IMR-90 (cell line): Measurements from ENCODE around the gene HEXD. TPM values are rescaled to one million over a fixed set of nuclear protein-coding genes. Genes with fewer than 3 reads are reported as not detected.

ENCODE experiments used
- ATAC-seq: fragments of 200-7000 bp; cut with Tn5 transposase; 2 replicates; pipeline ENCODE4 v1.9.1; 2020; ENCODE audit warnings: low read depth, mild to moderate bottlenecking, moderate library complexity
- BruUV-seq: library from RNA; stranded (reverse); fragments of 400-500 nt; replicated peaks from 2 replicates; lab custom pipeline; 2021; lab: Mats Ljungman, UMichigan
- CTCF ChIA-PET: fragments of 300-600 bp; formaldehyde crosslinking; extraction: SDS; loops from one replicate; lab custom pipeline; 2021; ENCODE audit warnings: antibody characterized with exemption; lab: Yijun Ruan, JAX
- POLR2A ChIA-PET: fragments of 300-600 bp; sonication (Branson Sonifier 250); formaldehyde crosslinking; loops from one replicate; lab custom pipeline; 2022; ENCODE audit warnings: antibody characterized with exemption; ENCODE audit not compliant: unreplicated experiment; lab: Charles Lee
- DNase-seq: peaks from one replicate; pipeline ENCODE4 v3.0.0; 2013
- H2AFZ ChIP-seq: replicated peaks from 2 replicates; pipeline ENCODE3; 2013; ENCODE audit warnings: low read length, mild to moderate bottlenecking; ENCODE audit not compliant: poor library complexity
- H2AK5ac ChIP-seq: 2 replicates; pipeline ENCODE4 v1.6.1; 2013; ENCODE audit warnings: low read depth, low read length, inconsistent platforms
- H2AK9ac ChIP-seq: replicated peaks from 2 replicates; pipeline ENCODE3; 2013; ENCODE audit warnings: mild to moderate bottlenecking, low read depth, low read length, moderate library complexity; ENCODE audit not compliant: poor library complexity
- H2BK120ac ChIP-seq: 2 replicates; pipeline ENCODE4 v1.6.1; 2013; ENCODE audit warnings: low read depth, low read length, inconsistent platforms
- H2BK15ac ChIP-seq: 3 replicates; pipeline ENCODE4 v1.6.1; 2013; ENCODE audit warnings: low read depth, low read length, inconsistent platforms
- H2BK20ac ChIP-seq: 2 replicates; pipeline ENCODE4 v1.6.1; 2013; ENCODE audit warnings: low read depth, mild to moderate bottlenecking, inconsistent platforms, low read length, moderate library complexity
- H2BK5ac ChIP-seq: 2 replicates; pipeline ENCODE4 v1.6.1; 2013; ENCODE audit warnings: mild to moderate bottlenecking, low read depth, low read length, inconsistent platforms; ENCODE audit not compliant: poor library complexity, severe bottlenecking
- H3K14ac ChIP-seq: replicated peaks from 2 replicates; pipeline ENCODE4 v1.6.1; 2013; ENCODE audit warnings: low read depth, low read length, inconsistent platforms
- H3K18ac ChIP-seq: 2 replicates; pipeline ENCODE4 v1.6.1; 2013; ENCODE audit warnings: low read depth, low read length, control low read depth
- H3K23ac ChIP-seq: 2 replicates; pipeline ENCODE4 v1.6.1; 2013; ENCODE audit warnings: low read depth, low read length, inconsistent platforms
- H3K27ac ChIP-seq: 2 replicates; pipeline ENCODE4 v1.5.1; 2013; ENCODE audit warnings: mild to moderate bottlenecking, control low read depth, low read length; ENCODE audit not compliant: insufficient read depth
- H3K27me3 ChIP-seq: 2 replicates; pipeline ENCODE4 v1.6.1; 2013; ENCODE audit warnings: low read length; ENCODE audit not compliant: control insufficient read depth, insufficient read depth
- H3K36me3 ChIP-seq: 2 replicates; pipeline ENCODE4 v1.6.1; 2013; ENCODE audit warnings: low read length, mixed read lengths; ENCODE audit not compliant: control insufficient read depth, insufficient read depth
- H3K4ac ChIP-seq: 2 replicates; pipeline ENCODE4 v1.6.1; 2013; ENCODE audit warnings: low read depth, low read length, inconsistent platforms
- H3K4me1 ChIP-seq: 2 replicates; pipeline ENCODE4 v1.6.1; 2013; ENCODE audit warnings: low read length, mixed read lengths; ENCODE audit not compliant: control insufficient read depth, insufficient read depth
- H3K4me2 ChIP-seq: 2 replicates; pipeline ENCODE4 v1.6.1; 2013; ENCODE audit warnings: low read depth, mild to moderate bottlenecking, control low read depth, low read length, moderate library complexity
- H3K4me3 ChIP-seq: 2 replicates; pipeline ENCODE4 v1.5.1; 2013; ENCODE audit warnings: low read depth, mild to moderate bottlenecking, control low read depth, low read length, moderate library complexity; ENCODE audit not compliant: insufficient read depth
- H3K56ac ChIP-seq: 2 replicates; pipeline ENCODE4 v1.6.1; 2013; ENCODE audit warnings: low read length, inconsistent platforms; ENCODE audit not compliant: insufficient read depth; ENCODE audit errors: extremely low read depth
- H3K79me1 ChIP-seq, 2 experiments: 2 replicates each; pipeline ENCODE4 v1.6.1; 2013; ENCODE audit warnings: low read length in 2 of 2, inconsistent platforms in 1 of 2, low read depth in 1 of 2
- H3K9ac ChIP-seq: 2 replicates; pipeline ENCODE4 v1.6.1; 2013; ENCODE audit warnings: low read depth, low read length, control low read depth
- H3K9me1 ChIP-seq: 2 replicates; pipeline ENCODE4 v1.6.1; 2013; ENCODE audit warnings: low read length, inconsistent platforms; ENCODE audit not compliant: insufficient read depth
- H3K9me3 ChIP-seq: 2 replicates; pipeline ENCODE4 v1.6.1; 2013; ENCODE audit warnings: low read length; ENCODE audit not compliant: control insufficient read depth, insufficient read depth
- H4K20me1 ChIP-seq: 2 replicates; pipeline ENCODE4 v1.6.1; 2013; ENCODE audit warnings: low read length, inconsistent platforms; ENCODE audit not compliant: insufficient read depth
- H4K5ac ChIP-seq: 2 replicates; pipeline ENCODE4 v1.6.1; 2013; ENCODE audit warnings: mild to moderate bottlenecking, low read depth, low read length, control low read depth
- H4K8ac ChIP-seq, 2 experiments: 2 replicates each; pipeline ENCODE4 v1.6.1; 2013; ENCODE audit warnings: low read depth in 2 of 2, low read length in 2 of 2, control low read depth in 1 of 2, inconsistent platforms in 1 of 2
- H4K91ac ChIP-seq: 2 replicates; pipeline ENCODE4 v1.6.1; 2013; ENCODE audit warnings: low read depth, low read length, inconsistent platforms; ENCODE audit not compliant: insufficient read depth
- MXI1 ChIP-seq: IDR thresholded peaks from 2 replicates; pipeline ENCODE4 v1.6.1; 2012; ENCODE audit warnings: low read depth, mild to moderate bottlenecking, low read length, moderate library complexity, borderline replicate concordance
- RAD21 ChIP-seq: IDR thresholded peaks from 2 replicates; pipeline ENCODE4 v1.6.1; 2012; ENCODE audit warnings: low read length, improper control_type of control experiment
- RFX5 ChIP-seq: IDR thresholded peaks from 2 replicates; pipeline ENCODE4 v1.8.0; 2012; ENCODE audit warnings: low read depth, mild to moderate bottlenecking, low read length, moderate library complexity
- WGBS, 2 experiments: methylation state at CpG; one replicate each; pipeline versions ENCODE4 v1.1.5 to v1.1.7; 2013; ENCODE audit warnings: missing lambda C conversion rate in 2 of 2; ENCODE audit not compliant: insufficient read length in 1 of 2; ENCODE audit errors: extremely low coverage in 2 of 2; 5-methylcytosine and 5-hydroxymethylcytosine counted together
- dilution Hi-C: fragments of 300-500 bp; cut with HindIII; formaldehyde crosslinking; loops from one replicate; pipeline ENCODE4 v1.14.3; 2018; ENCODE audit warnings: low sequenced_read_pairs; ENCODE audit not compliant: unreplicated experiment
- in situ Hi-C: fragments of 300-500 bp; cut with MboI; formaldehyde crosslinking; loops from 3 replicates; pipeline ENCODE4 v1.14.3; 2019; ENCODE audit warnings: low sequenced_read_pairs, inconsistent platforms, mixed read lengths
- intact Hi-C: fragments of 100-400 bp; cut with micrococcal nuclease; formaldehyde crosslinking; loops from 2 replicates; pipeline ENCODE4 v1.10.0; 2022
- polyA plus RNA-seq, 3 experiments: library from polyadenylated mRNA; depleted of rRNA; stranded (reverse); fragments of >200 nt; gene quantifications; 2 replicates each; pipeline ENCODE4 v1.2.3, GENCODE V29; 2012; ENCODE audit warnings: low replicate concordance in 1 of 3
- total RNA-seq: library from RNA; depleted of rRNA; stranded (reverse); fragments of >200 nt; gene quantifications from 2 replicates; pipeline ENCODE4 v1.2.3, GENCODE V29; 2012

HEXD gene
- total and polyA plus RNA-seq, 2 of the 4 experiments (the other 2 are of a cell fraction), result 3.8 to 9.5 TPM

- Histone ChIP-seq H2BK5ac (no peak overlapping the region), H3K4me1 (no peaks in the 10 kb centered on the region), H4K20me1 (no peaks in the 10 kb centered on the region; the same call in 1 of the 2 replicates), H3K4me2 (no peak overlapping the region), H3K4ac (no peak overlapping the region), H2AK9ac (no peak overlapping the region), H2BK20ac (no peak overlapping the region), H4K5ac (no peak overlapping the region), H4K91ac (no peak overlapping the region), H2BK120ac (no peak overlapping the region), H3K9ac (no peak overlapping the region), H3K9me3 (no peaks in the 10 kb centered on the region), H3K56ac (no peak overlapping the region), H3K9me1 (no peaks in the 10 kb centered on the region), H3K23ac (no peak overlapping the region), H4K8ac (no peak overlapping the region), H3K27ac (no peak overlapping the region), H2AK5ac (no peak overlapping the region), H3K14ac (no peak overlapping the region), H3K79me1 (no peaks in the 10 kb centered on the region), H3K36me3 (peaks cover 61% of the 10 kb centered on the region), H2AFZ (no peak overlapping the region), H2BK15ac (no peak overlapping the region), H3K4me3 (no peak overlapping the region), H3K18ac (no peak overlapping the region), H3K27me3 (no peaks in the 10 kb centered on the region)
- intact Hi-C loops, result no loop called here
- no TSS peak for BruUV-seq
- DNase-seq (no peak), ATAC-seq (no peak)
- CTCF ChIA-PET, result interaction anchor here (1.0 kb wide), 1 partner anchor 41 kb away, joined by 3 read pairs; no protein-coding TSS in a partner anchor
- TF ChIP-seq MXI1, result no peak
- no peak for TF ChIP-seq RAD21
- TF ChIP-seq RFX5, result no peak
- WGBS, 2 experiments, result 86% methylated on average over 1 of the region's 9 CpGs; no CpG with 5 or more reads in 1 of the 2 experiments
- POLR2A ChIA-PET, result no interaction called here
- dilution Hi-C loops, result no loop called here
- in situ Hi-C loops, result no loop called here
These were observed 62.2 kb downstream of the HEXD start for GRCh38 chr17:82480318-82480717.
